ENCODE data around the gene TRPV2. TPM values are rescaled to one million over a fixed set of nuclear protein-coding genes. Genes with fewer than 3 reads are reported as not detected.

Gene TRPV2
- total RNA-seq, 1 experiment from 2014 or later = 34.9 TPM

- TF ChIP-seq, protein P1, sequence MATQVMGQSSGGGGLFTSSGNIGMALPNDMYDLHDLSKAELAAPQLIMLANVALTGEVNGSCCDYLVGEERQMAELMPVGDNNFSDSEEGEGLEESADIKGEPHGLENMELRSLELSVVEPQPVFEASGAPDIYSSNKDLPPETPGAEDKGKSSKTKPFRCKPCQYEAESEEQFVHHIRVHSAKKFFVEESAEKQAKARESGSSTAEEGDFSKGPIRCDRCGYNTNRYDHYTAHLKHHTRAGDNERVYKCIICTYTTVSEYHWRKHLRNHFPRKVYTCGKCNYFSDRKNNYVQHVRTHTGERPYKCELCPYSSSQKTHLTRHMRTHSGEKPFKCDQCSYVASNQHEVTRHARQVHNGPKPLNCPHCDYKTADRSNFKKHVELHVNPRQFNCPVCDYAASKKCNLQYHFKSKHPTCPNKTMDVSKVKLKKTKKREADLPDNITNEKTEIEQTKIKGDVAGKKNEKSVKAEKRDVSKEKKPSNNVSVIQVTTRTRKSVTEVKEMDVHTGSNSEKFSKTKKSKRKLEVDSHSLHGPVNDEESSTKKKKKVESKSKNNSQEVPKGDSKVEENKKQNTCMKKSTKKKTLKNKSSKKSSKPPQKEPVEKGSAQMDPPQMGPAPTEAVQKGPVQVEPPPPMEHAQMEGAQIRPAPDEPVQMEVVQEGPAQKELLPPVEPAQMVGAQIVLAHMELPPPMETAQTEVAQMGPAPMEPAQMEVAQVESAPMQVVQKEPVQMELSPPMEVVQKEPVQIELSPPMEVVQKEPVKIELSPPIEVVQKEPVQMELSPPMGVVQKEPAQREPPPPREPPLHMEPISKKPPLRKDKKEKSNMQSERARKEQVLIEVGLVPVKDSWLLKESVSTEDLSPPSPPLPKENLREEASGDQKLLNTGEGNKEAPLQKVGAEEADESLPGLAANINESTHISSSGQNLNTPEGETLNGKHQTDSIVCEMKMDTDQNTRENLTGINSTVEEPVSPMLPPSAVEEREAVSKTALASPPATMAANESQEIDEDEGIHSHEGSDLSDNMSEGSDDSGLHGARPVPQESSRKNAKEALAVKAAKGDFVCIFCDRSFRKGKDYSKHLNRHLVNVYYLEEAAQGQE (IDR thresholded peaks at IDR 0.05; ENCODE audit: insufficient read depth in 1 of 2, low read depth in 2 of 2, low read length in 1 of 2) = no peak
- TF ChIP-seq TCF7L2 (IDR thresholded peaks at IDR 0.05; ENCODE audit: low read depth, low read length) = no peak
- TF ChIP-seq SIN3A (IDR thresholded peaks at IDR 0.05; ENCODE audit: borderline replicate concordance, insufficient read depth, low read depth, low read length) = no peak
- no peak for TF ChIP-seq CTCF (IDR thresholded peaks at IDR 0.05)
- no peak for TF ChIP-seq POLR2AphosphoS5 (IDR thresholded peaks at IDR 0.05; ENCODE audit: low read depth, low read length)
- Histone ChIP-seq H3K4me3 (ENCODE audit: low read depth in 2 of 2, low read length in 2 of 2) (no peak overlapping the region), H3K27ac (ENCODE audit: low read length) (no peak overlapping the region), H3K4me1 (ENCODE audit: control insufficient read depth, insufficient read depth, low read length) (no peaks in the 10 kb centered on the region; the same call in 1 of the 2 replicates), H3K9me3 (ENCODE audit: control insufficient read depth, insufficient read depth, low read depth, low read length) (no peaks in the 10 kb centered on the region), H3K27me3 (ENCODE audit: control insufficient read depth, insufficient read depth, low read length) (no peaks in the 10 kb centered on the region), H3K36me3 (ENCODE audit: control insufficient read depth, insufficient read depth, low read length) (no peaks in the 10 kb centered on the region)
- ChIA-PET CTCF (no interaction called here), POLR2A (interaction anchor here (0.7 kb wide), 1 partner anchor 204 kb away, joined by 3 read pairs; no protein-coding TSS in a partner anchor)
- no TSS peak for BruUV-seq (replicated peaks)
- in situ Hi-C loops (cut with HindIII; ENCODE audit: low pct_unique_long_range_greater_than_20kb, low sequenced_read_pairs) (no loop called here), intact Hi-C loops (cut with micrococcal nuclease; ENCODE audit: unreplicated experiment) (no loop called here)
- ATAC-seq = peak; percentile 78; the same call in 1 of the 2 replicates
- DNase-seq (ENCODE audit: low read depth, low spot score) = no peak
Observed at GRCh38 chr17:16463358-16464302, 48.3 kb downstream of the TRPV2 start.

- TF ChIP-seq POLR2AphosphoS5 (IDR thresholded peaks at IDR 0.05; ENCODE audit: low read depth, low read length) (no peak), SIN3A (IDR thresholded peaks at IDR 0.05; ENCODE audit: borderline replicate concordance, insufficient read depth, low read depth, low read length) (no peak), CTCF (IDR thresholded peaks at IDR 0.05) (no peak), TCF7L2 (IDR thresholded peaks at IDR 0.05; ENCODE audit: low read depth, low read length) (no peak)
- TF ChIP-seq, protein P1 (IDR thresholded peaks at IDR 0.05; ENCODE audit: insufficient read depth in 1 of 2, low read depth in 2 of 2, low read length in 1 of 2) = no peak
Observed at GRCh38 chr17:16464303-16465051, 49.1 kb downstream of the TRPV2 start.

More at GRCh38 chr17:16464303-16465051, 49.1 kb downstream of the TRPV2 start:
- DNase-seq (ENCODE audit: low read depth, low spot score) = no peak
- Histone ChIP-seq H3K27ac (ENCODE audit: low read length) (no peak overlapping the region), H3K9me3 (ENCODE audit: control insufficient read depth, insufficient read depth, low read depth, low read length) (no peaks in the 10 kb centered on the region), H3K4me1 (ENCODE audit: control insufficient read depth, insufficient read depth, low read length) (no peaks in the 10 kb centered on the region; the same call in none of the 2 replicates), H3K27me3 (ENCODE audit: control insufficient read depth, insufficient read depth, low read length) (no peaks in the 10 kb centered on the region), H3K4me3 (ENCODE audit: low read depth in 2 of 2, low read length in 2 of 2) (no peak overlapping the region), H3K36me3 (ENCODE audit: control insufficient read depth, insufficient read depth, low read length) (no peaks in the 10 kb centered on the region)
- CTCF ChIA-PET = interaction anchor here (0.6 kb wide), 1 partner anchor 45 kb away, joined by 3 read pairs; no protein-coding TSS in a partner anchor
- in situ Hi-C loops (cut with HindIII; ENCODE audit: low pct_unique_long_range_greater_than_20kb, low sequenced_read_pairs) (no loop called here), intact Hi-C loops (cut with micrococcal nuclease; ENCODE audit: unreplicated experiment) (no loop called here)
- no TSS peak for BruUV-seq (replicated peaks)
- POLR2A ChIA-PET = no interaction called here
- no peak for ATAC-seq
